ENCODE measurements around the gene SYP. TPM values are rescaled to one million over a fixed set of nuclear protein-coding genes. Genes with fewer than 3 reads are reported as not detected.

Gene SYP
- polyA plus RNA-seq, 1 of the 3 experiments (the other 2 are of a cell fraction) = 0.76 TPM

DNA sequence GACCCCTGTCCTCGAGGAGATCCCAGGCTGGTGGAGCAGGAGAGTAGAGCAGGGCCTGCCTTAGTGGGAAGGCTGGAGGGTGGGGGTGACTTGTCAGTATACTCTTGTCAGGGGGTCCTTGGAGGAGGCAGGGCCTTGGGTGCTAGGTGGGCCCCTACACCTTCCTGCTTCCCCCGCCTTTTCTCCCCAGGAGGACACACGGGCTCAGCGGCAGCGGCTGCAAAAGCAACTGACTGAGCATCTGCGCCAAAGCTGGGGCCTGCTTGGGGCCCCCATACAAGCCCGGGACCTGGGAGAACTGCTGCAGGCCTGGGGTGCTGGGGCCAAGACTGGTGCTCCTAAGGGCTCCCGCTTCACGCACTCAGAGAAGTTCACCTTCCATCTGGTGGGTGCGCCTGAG is 46.5 kb upstream of the SYP start:
- Histone ChIP-seq H3K79me2 (ENCODE audit: insufficient read depth) (no peaks in the 10 kb centered on the region), H3K9me2 (no peaks in the 10 kb centered on the region), H3K27me3 (ENCODE audit: insufficient read depth) (no peaks in the 10 kb centered on the region; the same call in 1 of the 2 replicates), H3K36me3 (replicated peaks in 1 of 2; ENCODE audit: control insufficient read depth in 1 of 2, insufficient read depth in 2 of 2, low read length in 1 of 2) (no peaks in the 10 kb centered on the region), H2AFZ (ENCODE audit: low read depth) (no peak overlapping the region), H4K20me1 (ENCODE audit: insufficient read depth) (no peaks in the 10 kb centered on the region), H3K27ac (ENCODE audit: low read depth in 2 of 2, low read length in 1 of 2) (no peak overlapping the region), H3K4me3 (ENCODE audit: low read depth in 2 of 2, low read length in 1 of 2) (no peak overlapping the region), H3F3A (replicated peaks; ENCODE audit: insufficient read depth) (no peaks in the 10 kb centered on the region), H3K9me3 (no peaks in the 10 kb centered on the region), H3K4me2 (no peak overlapping the region), H3K9ac (no peak overlapping the region), H3K4me1 (ENCODE audit: control insufficient read depth in 1 of 2, insufficient read depth in 2 of 2, low read depth in 1 of 2, low read length in 1 of 2) (no peaks in the 10 kb centered on the region; a peak in 1 of 4 replicates)
- no peak for DNase-seq
- CTCF ChIA-PET = no interaction called here
- 90% methylated on average over 8 of the region's 10 CpGs for WGBS (ENCODE audit: low lambda C conversion rate)
- POLR2A ChIA-PET = no interaction called here
- TF ChIP-seq, protein P1, sequence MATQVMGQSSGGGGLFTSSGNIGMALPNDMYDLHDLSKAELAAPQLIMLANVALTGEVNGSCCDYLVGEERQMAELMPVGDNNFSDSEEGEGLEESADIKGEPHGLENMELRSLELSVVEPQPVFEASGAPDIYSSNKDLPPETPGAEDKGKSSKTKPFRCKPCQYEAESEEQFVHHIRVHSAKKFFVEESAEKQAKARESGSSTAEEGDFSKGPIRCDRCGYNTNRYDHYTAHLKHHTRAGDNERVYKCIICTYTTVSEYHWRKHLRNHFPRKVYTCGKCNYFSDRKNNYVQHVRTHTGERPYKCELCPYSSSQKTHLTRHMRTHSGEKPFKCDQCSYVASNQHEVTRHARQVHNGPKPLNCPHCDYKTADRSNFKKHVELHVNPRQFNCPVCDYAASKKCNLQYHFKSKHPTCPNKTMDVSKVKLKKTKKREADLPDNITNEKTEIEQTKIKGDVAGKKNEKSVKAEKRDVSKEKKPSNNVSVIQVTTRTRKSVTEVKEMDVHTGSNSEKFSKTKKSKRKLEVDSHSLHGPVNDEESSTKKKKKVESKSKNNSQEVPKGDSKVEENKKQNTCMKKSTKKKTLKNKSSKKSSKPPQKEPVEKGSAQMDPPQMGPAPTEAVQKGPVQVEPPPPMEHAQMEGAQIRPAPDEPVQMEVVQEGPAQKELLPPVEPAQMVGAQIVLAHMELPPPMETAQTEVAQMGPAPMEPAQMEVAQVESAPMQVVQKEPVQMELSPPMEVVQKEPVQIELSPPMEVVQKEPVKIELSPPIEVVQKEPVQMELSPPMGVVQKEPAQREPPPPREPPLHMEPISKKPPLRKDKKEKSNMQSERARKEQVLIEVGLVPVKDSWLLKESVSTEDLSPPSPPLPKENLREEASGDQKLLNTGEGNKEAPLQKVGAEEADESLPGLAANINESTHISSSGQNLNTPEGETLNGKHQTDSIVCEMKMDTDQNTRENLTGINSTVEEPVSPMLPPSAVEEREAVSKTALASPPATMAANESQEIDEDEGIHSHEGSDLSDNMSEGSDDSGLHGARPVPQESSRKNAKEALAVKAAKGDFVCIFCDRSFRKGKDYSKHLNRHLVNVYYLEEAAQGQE (IDR thresholded peaks at IDR 0.05; ENCODE audit: low read depth, low read length) = no peak
- TF ChIP-seq, protein P2, sequence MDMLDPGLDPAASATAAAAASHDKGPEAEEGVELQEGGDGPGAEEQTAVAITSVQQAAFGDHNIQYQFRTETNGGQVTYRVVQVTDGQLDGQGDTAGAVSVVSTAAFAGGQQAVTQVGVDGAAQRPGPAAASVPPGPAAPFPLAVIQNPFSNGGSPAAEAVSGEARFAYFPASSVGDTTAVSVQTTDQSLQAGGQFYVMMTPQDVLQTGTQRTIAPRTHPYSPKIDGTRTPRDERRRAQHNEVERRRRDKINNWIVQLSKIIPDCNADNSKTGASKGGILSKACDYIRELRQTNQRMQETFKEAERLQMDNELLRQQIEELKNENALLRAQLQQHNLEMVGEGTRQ (IDR thresholded peaks at IDR 0.05; ENCODE audit: borderline replicate concordance, low read depth, low read length) = no peak
- TF ChIP-seq, protein P3, sequence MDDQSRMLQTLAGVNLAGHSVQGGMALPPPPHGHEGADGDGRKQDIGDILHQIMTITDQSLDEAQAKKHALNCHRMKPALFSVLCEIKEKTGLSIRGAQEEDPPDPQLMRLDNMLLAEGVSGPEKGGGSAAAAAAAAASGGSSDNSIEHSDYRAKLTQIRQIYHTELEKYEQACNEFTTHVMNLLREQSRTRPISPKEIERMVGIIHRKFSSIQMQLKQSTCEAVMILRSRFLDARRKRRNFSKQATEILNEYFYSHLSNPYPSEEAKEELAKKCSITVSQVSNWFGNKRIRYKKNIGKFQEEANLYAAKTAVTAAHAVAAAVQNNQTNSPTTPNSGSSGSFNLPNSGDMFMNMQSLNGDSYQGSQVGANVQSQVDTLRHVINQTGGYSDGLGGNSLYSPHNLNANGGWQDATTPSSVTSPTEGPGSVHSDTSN (IDR thresholded peaks at IDR 0.05) = no peak
- TF ChIP-seq RXRA (IDR thresholded peaks at IDR 0.05; ENCODE audit: borderline replicate concordance, low read depth) (no peak), RCOR1 (IDR thresholded peaks at IDR 0.05; ENCODE audit: low read length) (no peak), CHD2 (IDR thresholded peaks at IDR 0.05; ENCODE audit: low read length, partially characterized antibody) (no peak), GATA2 (CRISPR knock-in tag; IDR thresholded peaks at IDR 0.05) (no peak), EP300 (IDR thresholded peaks at IDR 0.05; ENCODE audit: borderline replicate concordance in 1 of 2, low read depth in 1 of 2, low read length in 1 of 2) (no peak), RAD21 (IDR thresholded peaks at IDR 0.05; ENCODE audit: low read length) (no peak), FOXM1 (IDR thresholded peaks at IDR 0.05; ENCODE audit: low read depth) (no peak), FOSL2 (IDR thresholded peaks at IDR 0.05; ENCODE audit: borderline replicate concordance, low read depth) (no peak), SIN3A (IDR thresholded peaks at IDR 0.05; ENCODE audit: borderline replicate concordance, low read depth, low read length) (no peak), NFIC (IDR thresholded peaks at IDR 0.05; ENCODE audit: borderline replicate concordance) (no peak), ELF1 (IDR thresholded peaks at IDR 0.05) (no peak), TEAD4 (IDR thresholded peaks at IDR 0.05; ENCODE audit: borderline replicate concordance, insufficient read depth) (no peak), FOXJ3 (CRISPR knock-in tag; IDR thresholded peaks at IDR 0.05) (no peak), MXI1 (IDR thresholded peaks at IDR 0.05; ENCODE audit: low read depth, low read length) (no peak)
- TF ChIP-seq, protein P4, sequence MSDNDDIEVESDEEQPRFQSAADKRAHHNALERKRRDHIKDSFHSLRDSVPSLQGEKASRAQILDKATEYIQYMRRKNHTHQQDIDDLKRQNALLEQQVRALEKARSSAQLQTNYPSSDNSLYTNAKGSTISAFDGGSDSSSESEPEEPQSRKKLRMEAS (IDR thresholded peaks at IDR 0.05; ENCODE audit: low read depth) = no peak
- TF ChIP-seq, protein P5, sequence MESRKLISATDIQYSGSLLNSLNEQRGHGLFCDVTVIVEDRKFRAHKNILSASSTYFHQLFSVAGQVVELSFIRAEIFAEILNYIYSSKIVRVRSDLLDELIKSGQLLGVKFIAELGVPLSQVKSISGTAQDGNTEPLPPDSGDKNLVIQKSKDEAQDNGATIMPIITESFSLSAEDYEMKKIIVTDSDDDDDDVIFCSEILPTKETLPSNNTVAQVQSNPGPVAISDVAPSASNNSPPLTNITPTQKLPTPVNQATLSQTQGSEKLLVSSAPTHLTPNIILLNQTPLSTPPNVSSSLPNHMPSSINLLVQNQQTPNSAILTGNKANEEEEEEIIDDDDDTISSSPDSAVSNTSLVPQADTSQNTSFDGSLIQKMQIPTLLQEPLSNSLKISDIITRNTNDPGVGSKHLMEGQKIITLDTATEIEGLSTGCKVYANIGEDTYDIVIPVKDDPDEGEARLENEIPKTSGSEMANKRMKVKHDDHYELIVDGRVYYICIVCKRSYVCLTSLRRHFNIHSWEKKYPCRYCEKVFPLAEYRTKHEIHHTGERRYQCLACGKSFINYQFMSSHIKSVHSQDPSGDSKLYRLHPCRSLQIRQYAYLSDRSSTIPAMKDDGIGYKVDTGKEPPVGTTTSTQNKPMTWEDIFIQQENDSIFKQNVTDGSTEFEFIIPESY (IDR thresholded peaks at IDR 0.05; ENCODE audit: borderline replicate concordance, low read depth) = no peak

Data from SK-N-SH (cell line).